HEK293 (cell line): ENCODE measurements around the gene ANO7.

Experiments
- AEBP2 ChIP-seq: fragments of 450-650 bp; formaldehyde crosslinking; IDR thresholded peaks from 2 replicates; pipeline ENCODE4 v1.5.1; 2016; ENCODE audit warnings: missing biosample characterization, missing genetic modification characterization, borderline replicate concordance
- GLIS2 ChIP-seq: fragments of 450-650 bp; formaldehyde crosslinking; IDR thresholded peaks from 2 replicates; pipeline ENCODE4 v1.5.1; 2016; ENCODE audit warnings: missing biosample characterization, missing genetic modification characterization
- HOXD13 ChIP-seq: sonication (generic); formaldehyde crosslinking; IDR thresholded peaks from 2 replicates; pipeline ENCODE4 v1.8.0; 2022; ENCODE audit warnings: missing genetic modification reagents, borderline replicate concordance
- MEIS1 ChIP-seq: sonication (generic); formaldehyde crosslinking; IDR thresholded peaks from 2 replicates; pipeline ENCODE4 v1.8.1; 2022; ENCODE audit warnings: missing genetic modification reagents, mild to moderate bottlenecking, borderline replicate concordance
- MYNN ChIP-seq: fragments of 450-650 bp; formaldehyde crosslinking; IDR thresholded peaks from 2 replicates; pipeline ENCODE4 v1.5.1; 2016; ENCODE audit warnings: missing biosample characterization, missing genetic modification characterization, borderline replicate concordance
- PRDM10 ChIP-seq: fragments of 450-650 bp; formaldehyde crosslinking; IDR thresholded peaks from 2 replicates; pipeline ENCODE4 v1.5.1; 2016; ENCODE audit warnings: missing biosample characterization, missing genetic modification characterization
- SETDB1 ChIP-seq: IDR thresholded peaks from one replicate; pipeline ENCODE4 v1.6.1; 2017; ENCODE audit warnings: mild to moderate bottlenecking, low read length, moderate library complexity, mixed read lengths; ENCODE audit not compliant: insufficient read length
- ZBTB20 ChIP-seq: fragments of 450-650 bp; formaldehyde crosslinking; IDR thresholded peaks from 2 replicates; pipeline ENCODE4 v1.5.1; 2016; ENCODE audit warnings: missing biosample characterization, missing genetic modification characterization
- ZBTB49 ChIP-seq: fragments of 450-650 bp; formaldehyde crosslinking; IDR thresholded peaks from 2 replicates; pipeline ENCODE4 v1.5.1; 2016; ENCODE audit warnings: missing biosample characterization, missing genetic modification characterization, low read depth
- ZBTB8A ChIP-seq: fragments of 450-650 bp; formaldehyde crosslinking; IDR thresholded peaks from 2 replicates; pipeline ENCODE4 v1.5.1; 2016; ENCODE audit warnings: missing biosample characterization, missing genetic modification characterization
- ZNF133 ChIP-seq: fragments of 450-650 bp; formaldehyde crosslinking; IDR thresholded peaks from 2 replicates; pipeline ENCODE4 v1.5.1; 2016; ENCODE audit warnings: missing biosample characterization, missing genetic modification characterization
- ZNF155 ChIP-seq: fragments of 450-650 bp; formaldehyde crosslinking; IDR thresholded peaks from 2 replicates; pipeline ENCODE4 v1.5.1; 2016; ENCODE audit warnings: missing biosample characterization, missing genetic modification characterization
- ZNF274 ChIP-seq, 2 experiments: fragments of 200-500 bp in 1 of 2; fragments of 450-650 bp in 1 of 2; sonication (Bioruptor generic) in 1 of 2; formaldehyde crosslinking in 1 of 2; IDR thresholded peaks; 2 replicates each; pipeline versions ENCODE4 v1.5.1 to v1.6.1; 2014 to 2016; ENCODE audit warnings: borderline replicate concordance in 1 of 2, inconsistent platforms in 1 of 2, low read length in 1 of 2, missing biosample characterization in 1 of 2, missing genetic modification characterization in 1 of 2
- ZNF280C ChIP-seq: fragments of 450-650 bp; formaldehyde crosslinking; IDR thresholded peaks from 2 replicates; pipeline ENCODE4 v1.5.1; 2016; ENCODE audit warnings: missing biosample characterization, missing genetic modification characterization
- ZNF292 ChIP-seq: fragments of 450-650 bp; formaldehyde crosslinking; IDR thresholded peaks from 2 replicates; pipeline ENCODE4 v1.5.1; 2016; ENCODE audit warnings: low read depth, missing biosample characterization, missing genetic modification characterization, borderline replicate concordance
- ZNF518A ChIP-seq: fragments of 450-650 bp; formaldehyde crosslinking; conservative IDR thresholded peaks from 2 replicates; pipeline ENCODE4 v1.5.1; 2016; ENCODE audit warnings: low read depth, missing biosample characterization, missing genetic modification characterization
- ZNF530 ChIP-seq: fragments of 450-650 bp; formaldehyde crosslinking; IDR thresholded peaks from 2 replicates; pipeline ENCODE4 v1.5.1; 2016; ENCODE audit warnings: low read depth, missing biosample characterization, missing genetic modification characterization
- ZNF548 ChIP-seq: fragments of 450-650 bp; formaldehyde crosslinking; IDR thresholded peaks from 2 replicates; pipeline ENCODE4 v1.5.1; 2016; ENCODE audit warnings: missing biosample characterization, missing genetic modification characterization
- ZNF571 ChIP-seq: fragments of 450-650 bp; formaldehyde crosslinking; IDR thresholded peaks from 2 replicates; pipeline ENCODE4 v1.5.0; 2017; ENCODE audit warnings: missing biosample characterization, missing genetic modification characterization
- ZNF580 ChIP-seq: fragments of 450-650 bp; formaldehyde crosslinking; IDR thresholded peaks from 2 replicates; pipeline ENCODE4 v1.5.1; 2016; ENCODE audit warnings: missing biosample characterization, missing genetic modification characterization
- ZNF610 ChIP-seq: fragments of 450-650 bp; formaldehyde crosslinking; IDR thresholded peaks from 2 replicates; pipeline ENCODE4 v1.5.1; 2016; ENCODE audit warnings: missing biosample characterization, missing genetic modification characterization, borderline replicate concordance
- ZNF664 ChIP-seq: fragments of 450-650 bp; formaldehyde crosslinking; IDR thresholded peaks from 2 replicates; pipeline ENCODE4 v1.5.1; 2016; ENCODE audit warnings: missing biosample characterization, missing genetic modification characterization
- ZNF747 ChIP-seq: fragments of 450-650 bp; formaldehyde crosslinking; IDR thresholded peaks from 2 replicates; pipeline ENCODE4 v1.5.1; 2016; ENCODE audit warnings: missing biosample characterization, missing genetic modification characterization
- ZNF830 ChIP-seq: fragments of 450-650 bp; IDR thresholded peaks from 2 replicates; pipeline ENCODE4 v1.5.0; 2018; ENCODE audit warnings: missing biosample characterization, missing genetic modification characterization, low read depth, mild to moderate bottlenecking, moderate library complexity

The ANO7 gene

GRCh38 chr2:241149675-241149924 is 38.9 kb upstream of the ANO7 start (continued):
- TF ChIP-seq ZNF518A (tag by site-specific recombination), result no peak
- peak; percentile 51; the same call in 1 of the 2 replicates for TF ChIP-seq ZBTB20 (tag by site-specific recombination)
- TF ChIP-seq ZNF747, result no peak
- TF ChIP-seq ZNF155 (tag by site-specific recombination), result no peak
- TF ChIP-seq ZBTB8A (tag by site-specific recombination), result peak; percentile 35; the same call in 1 of the 2 replicates
- TF ChIP-seq ZNF274 (IDR thresholded peaks at IDR 0.05; ENCODE audit: low read length), result no peak
- TF ChIP-seq ZNF274 (tag by site-specific recombination; IDR thresholded peaks at IDR 0.05; ENCODE audit: borderline replicate concordance), result no peak
- TF ChIP-seq MEIS1 (CRISPR knock-in tag), result no peak
- TF ChIP-seq ZNF292, result no peak
- no peak for TF ChIP-seq ZNF580 (tag by site-specific recombination)
- 0 out of 2 replicates have a peak, but pooled peaks have one; percentile 4 for TF ChIP-seq PRDM10 (tag by site-specific recombination)
- no peak for TF ChIP-seq ZNF830 (tag by site-specific recombination)
- TF ChIP-seq SETDB1, result no peak
- TF ChIP-seq ZNF133 (tag by site-specific recombination), result peak; percentile 29; the same call in 1 of the 2 replicates
- TF ChIP-seq GLIS2, result 0 out of 2 replicates have a peak, but pooled peaks have one; percentile 26
- TF ChIP-seq ZNF530, result no peak
- TF ChIP-seq AEBP2 (tag by site-specific recombination), result no peak
- TF ChIP-seq ZNF571 (tag by site-specific recombination), result no peak
- TF ChIP-seq ZBTB49 (tag by site-specific recombination), result no peak
- no peak for TF ChIP-seq MYNN
- TF ChIP-seq ZNF548 (tag by site-specific recombination), result no peak
- TF ChIP-seq ZNF664, result no peak
- TF ChIP-seq ZNF610, result no peak
- TF ChIP-seq ZNF280C (tag by site-specific recombination), result no peak
- no peak for TF ChIP-seq HOXD13 (CRISPR knock-in tag)
